PC-3 (cell line): ENCODE results near the gene HAND2. TPM values are rescaled to one million over a fixed set of nuclear protein-coding genes. Genes with fewer than 3 reads are reported as not detected.

Source experiments
- ATAC-seq: fragments of 200-7000 bp; cut with Tn5 transposase; 2 replicates; pipeline ENCODE4 v1.9.1; 2020; ENCODE audit warnings: mild to moderate bottlenecking, moderate library complexity
- BruUV-seq: library from RNA; stranded (reverse); fragments of 400-500 nt; replicated peaks from 2 replicates; lab custom pipeline; 2021; lab: Mats Ljungman, UMichigan
- CTCF ChIA-PET: fragments of 300-600 bp; sonication (Branson Sonifier 250); formaldehyde crosslinking; loops from one replicate; lab custom pipeline; 2022; ENCODE audit warnings: antibody characterized with exemption; lab: Charles Lee
- POLR2A ChIA-PET: fragments of 300-600 bp; sonication (Branson Sonifier 250); formaldehyde crosslinking; loops from one replicate; lab custom pipeline; 2022; ENCODE audit warnings: antibody characterized with exemption; ENCODE audit not compliant: unreplicated experiment; lab: Charles Lee
- DNase-seq: peaks from one replicate; pipeline ENCODE4 v3.0.0-alpha.2; 2015
- H2AFZ ChIP-seq: fragments of 300-600 bp; sonication (generic); 2 replicates; pipeline ENCODE4 v1.6.0; 2016; ENCODE audit warnings: antibody characterized with exemption, low read length
- H3F3A ChIP-seq: fragments of 300-600 bp; sonication (generic); one replicate; pipeline ENCODE4 v1.6.0; 2017; ENCODE audit warnings: antibody characterized with exemption, low read length, control low read depth, mild to moderate bottlenecking; ENCODE audit not compliant: unreplicated experiment
- H3K27ac ChIP-seq: fragments of 300-600 bp; sonication (generic); 2 replicates; pipeline ENCODE4 v1.5.1; 2016; ENCODE audit warnings: mild to moderate bottlenecking, low read length
- H3K27me3 ChIP-seq: fragments of 300-600 bp; sonication (generic); 2 replicates; pipeline ENCODE4 v1.6.1; 2016; ENCODE audit warnings: low read length, mixed read lengths
- H3K36me3 ChIP-seq: fragments of 300-600 bp; sonication (generic); 2 replicates; pipeline ENCODE4 v1.6.1; 2016; ENCODE audit warnings: low read depth, mixed run types, low read length, mixed read lengths
- H3K4me1 ChIP-seq: fragments of 300-600 bp; sonication (generic); 2 replicates; pipeline ENCODE4 v1.5.1; 2016; ENCODE audit warnings: low read length; ENCODE audit not compliant: insufficient read depth
- H3K4me2 ChIP-seq: fragments of 300-600 bp; sonication (generic); 2 replicates; pipeline ENCODE4 v1.6.0; 2016; ENCODE audit warnings: low read length
- H3K4me3 ChIP-seq: fragments of 300-600 bp; sonication (generic); 2 replicates; pipeline ENCODE4 v1.5.1; 2016; ENCODE audit warnings: mild to moderate bottlenecking, low read length, mixed read lengths
- H3K79me2 ChIP-seq: fragments of 300-600 bp; sonication (generic); 2 replicates; pipeline ENCODE4 v1.6.1; 2017; ENCODE audit warnings: low read length, mixed read lengths
- H3K9ac ChIP-seq: fragments of 300-600 bp; sonication (generic); 2 replicates; pipeline ENCODE4 v1.6.0; 2016; ENCODE audit warnings: mild to moderate bottlenecking, low read length
- H3K9me2 ChIP-seq: fragments of 300-600 bp; sonication (generic); replicated peaks from 2 replicates; pipeline ENCODE4 v1.6.1; 2016; ENCODE audit warnings: mixed run types, low read length, mixed read lengths
- H3K9me3 ChIP-seq: fragments of 300-600 bp; sonication (generic); 2 replicates; pipeline ENCODE4 v1.6.1; 2016; ENCODE audit warnings: low read length, mixed read lengths
- H4K20me1 ChIP-seq: fragments of 300-600 bp; sonication (generic); 2 replicates; pipeline ENCODE4 v1.6.1; 2016; ENCODE audit warnings: low read length, mixed read lengths
- CTCF ChIP-seq: fragments of 300-600 bp; sonication (generic); conservative IDR thresholded peaks from 2 replicates; pipeline ENCODE4 v1.5.1; 2017; ENCODE audit warnings: antibody characterized with exemption, low read depth, mild to moderate bottlenecking, low read length
- EZH2 ChIP-seq: fragments of 300-600 bp; sonication (generic); IDR thresholded peaks from one replicate; pipeline ENCODE4 v1.6.1; 2017; ENCODE audit warnings: antibody characterized with exemption, mild to moderate bottlenecking, low read length; ENCODE audit not compliant: unreplicated experiment
- EZH2phosphoT487 ChIP-seq: fragments of 300-600 bp; sonication (generic); IDR thresholded peaks from 2 replicates; pipeline ENCODE4 v1.6.1; 2018; ENCODE audit warnings: mild to moderate bottlenecking, antibody characterized with exemption, low read length, borderline replicate concordance
- intact Hi-C: fragments of 100-400 bp; cut with micrococcal nuclease; formaldehyde crosslinking; loops from 2 replicates; pipeline ENCODE4 v1.9.0; 2023
- total RNA-seq: library from RNA; depleted of rRNA; stranded (reverse); fragments of >200 nt; gene quantifications from 2 replicates; pipeline ENCODE4 v1.2.3, GENCODE V29; 2014

HAND2 gene
- total RNA-seq, 1 experiment from 2014 or later: not detected

GRCh38 chr4:173573286-173573685 is 43.3 kb upstream of the HAND2 start:
- no peak overlapping the region for H3K9ac ChIP-seq
- no peaks in the 10 kb centered on the region for H3K4me1 ChIP-seq
- no peaks in the 10 kb centered on the region for H3F3A ChIP-seq
- H3K36me3 ChIP-seq: no peaks in the 10 kb centered on the region
- H3K9me3 ChIP-seq: no peaks in the 10 kb centered on the region
- H2AFZ ChIP-seq: no peak overlapping the region
- BruUV-seq: no TSS peak
- no peak for ATAC-seq
- POLR2A ChIA-PET: no interaction called here
- H4K20me1 ChIP-seq: no peaks in the 10 kb centered on the region
- H3K4me2 ChIP-seq: no peak overlapping the region
- no peaks in the 10 kb centered on the region for H3K9me2 ChIP-seq
- no peak overlapping the region for H3K27ac ChIP-seq
- no peak for DNase-seq
- no peaks in the 10 kb centered on the region for H3K79me2 ChIP-seq
- CTCF ChIA-PET: no interaction called here
- H3K4me3 ChIP-seq: no peak overlapping the region
- no peak for TF ChIP-seq EZH2phosphoT487
- TF ChIP-seq EZH2: no peak
- TF ChIP-seq CTCF: no peak
- intact Hi-C loops: no loop called here
- H3K27me3 ChIP-seq: peaks cover 48% of the 10 kb centered on the region

GRCh38 chr4:173572493-173573129 is 42.6 kb upstream of the HAND2 start:
- H3K9me2 ChIP-seq: no peaks in the 10 kb centered on the region
- no peaks in the 10 kb centered on the region for H3K79me2 ChIP-seq
- H3K27ac ChIP-seq: no peak overlapping the region
- peaks cover 41% of the 10 kb centered on the region for H3K27me3 ChIP-seq
- H3K4me1 ChIP-seq: no peaks in the 10 kb centered on the region
- no peaks in the 10 kb centered on the region for H4K20me1 ChIP-seq
- H3K9ac ChIP-seq: no peak overlapping the region
- no peaks in the 10 kb centered on the region for H3F3A ChIP-seq
- no peaks in the 10 kb centered on the region for H3K36me3 ChIP-seq
- no peaks in the 10 kb centered on the region for H3K9me3 ChIP-seq
- ATAC-seq: no peak
- no peak overlapping the region for H2AFZ ChIP-seq
- TF ChIP-seq EZH2phosphoT487: no peak
- TF ChIP-seq CTCF: no peak
- TF ChIP-seq EZH2: no peak
- no peak overlapping the region for H3K4me2 ChIP-seq
- DNase-seq: no peak
- CTCF ChIA-PET: no interaction called here
- POLR2A ChIA-PET: no interaction called here
- no peak overlapping the region for H3K4me3 ChIP-seq
- intact Hi-C loops: no loop called here
- no TSS peak for BruUV-seq

GRCh38 chr4:173571620-173572019 is 41.6 kb upstream of the HAND2 start:
- H3K9me3 ChIP-seq: no peaks in the 10 kb centered on the region
- no peaks in the 10 kb centered on the region for H3K79me2 ChIP-seq
- H3K4me2 ChIP-seq: no peak overlapping the region
- no peaks in the 10 kb centered on the region for H3K36me3 ChIP-seq
- ChIA-PET CTCF (no interaction called here), POLR2A (no interaction called here)
- H4K20me1 ChIP-seq: no peaks in the 10 kb centered on the region
- intact Hi-C loops: no loop called here
- BruUV-seq: no TSS peak
- no peak for TF ChIP-seq CTCF
- TF ChIP-seq EZH2phosphoT487: no peak
- no peak for TF ChIP-seq EZH2
- H3K27ac ChIP-seq: no peak overlapping the region
- no peaks in the 10 kb centered on the region for H3F3A ChIP-seq
- H2AFZ ChIP-seq: no peak overlapping the region
- no peaks in the 10 kb centered on the region for H3K9me2 ChIP-seq
- no peak overlapping the region for H3K9ac ChIP-seq
- no peak overlapping the region for H3K4me3 ChIP-seq
- peaks cover 31% of the 10 kb centered on the region for H3K27me3 ChIP-seq
- H3K4me1 ChIP-seq: no peaks in the 10 kb centered on the region
- no peak for DNase-seq
- ATAC-seq: no peak
